HG03060 (cell line): ENCODE data around the gene PTPRD.

Source experiments
- ATAC-seq: cut with Tn5 transposase; IDR thresholded peaks from one replicate; pipeline ENCODE4 v1.9.1; 2021; ENCODE audit warnings: low read depth, moderate number of reproducible peaks; ENCODE audit not compliant: unreplicated experiment

Gene PTPRD

GRCh38 chr9:10062629-10063395 is 550.0 kb downstream of the PTPRD start:
- no peak for ATAC-seq

GRCh38 chr9:10059044-10059443 is 553.8 kb downstream of the PTPRD start:
- no peak for ATAC-seq

- no peak for ATAC-seq
These were observed 556.9 kb downstream of the PTPRD start for GRCh38 chr9:10055886-10056395.

GRCh38 chr9:10054456-10054855 is 558.3 kb downstream of the PTPRD start:
- ATAC-seq, result no peak

- no peak for ATAC-seq
These were observed 559.9 kb downstream of the PTPRD start for GRCh38 chr9:10052916-10053315.

GRCh38 chr9:10052181-10052580 is 560.6 kb downstream of the PTPRD start:
- no peak for ATAC-seq

- no peak for ATAC-seq
These were observed 562.8 kb downstream of the PTPRD start for GRCh38 chr9:10050016-10050415.

GRCh38 chr9:10048994-10049393 is 563.8 kb downstream of the PTPRD start:
- ATAC-seq, result no peak

GRCh38 chr9:10045598-10045997 is 567.2 kb downstream of the PTPRD start:
- no peak for ATAC-seq

- no peak for ATAC-seq
These were observed 571.0 kb downstream of the PTPRD start for GRCh38 chr9:10041726-10042229.

- ATAC-seq, result no peak
These were observed 576.7 kb downstream of the PTPRD start for GRCh38 chr9:10036095-10036494.

GRCh38 chr9:10032166-10032565 is 580.6 kb downstream of the PTPRD start:
- ATAC-seq, result no peak

- ATAC-seq, result no peak
These were observed 586.3 kb downstream of the PTPRD start for GRCh38 chr9:10026443-10026984.

GRCh38 chr9:10015755-10016154 is 597.0 kb downstream of the PTPRD start:
- ATAC-seq, result no peak

GRCh38 chr9:10014889-10015288 is 597.9 kb downstream of the PTPRD start:
- ATAC-seq, result no peak

- no peak for ATAC-seq
These were observed 603.4 kb downstream of the PTPRD start for GRCh38 chr9:10009401-10009800.

- ATAC-seq, result no peak
These were observed 604.6 kb downstream of the PTPRD start for GRCh38 chr9:10008101-10008799.

GRCh38 chr9:10007356-10007755 is 605.4 kb downstream of the PTPRD start:
- no peak for ATAC-seq

GRCh38 chr9:10005206-10005605 is 607.6 kb downstream of the PTPRD start:
- ATAC-seq, result no peak

- ATAC-seq, result no peak
These were observed 609.8 kb downstream of the PTPRD start for GRCh38 chr9:10003047-10003446.

GRCh38 chr9:10000669-10001068 is 612.1 kb downstream of the PTPRD start:
- ATAC-seq, result no peak
